ENCODE data around the gene NTSR2.

DNA sequence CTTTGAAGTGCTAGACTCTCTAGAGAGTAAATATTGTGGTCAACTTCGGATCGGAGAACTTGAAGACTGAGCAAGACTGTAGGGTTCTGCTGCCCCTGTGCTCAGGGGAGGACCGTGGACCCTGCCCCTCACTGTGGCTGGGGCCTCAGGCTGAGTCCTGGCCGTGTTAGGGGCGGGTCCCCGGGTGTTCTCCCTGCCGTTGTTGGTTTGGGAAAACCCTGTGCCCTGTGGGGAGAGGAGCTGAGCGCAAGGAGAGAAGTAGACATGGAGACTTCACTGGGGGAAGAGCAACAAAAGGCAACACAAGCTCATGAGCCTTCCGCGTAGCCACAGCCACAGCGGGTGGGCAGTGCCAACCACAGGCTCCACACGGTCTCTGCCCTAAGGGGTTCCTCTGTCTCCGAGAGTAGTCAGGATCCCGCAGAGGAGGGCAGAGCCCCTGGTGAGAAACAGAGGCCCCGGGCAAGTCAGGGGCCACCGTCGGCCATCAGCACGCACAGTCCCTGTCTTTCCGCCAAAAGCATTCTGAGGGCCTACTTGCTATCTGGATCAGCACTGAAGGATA lies 53.1 kb downstream of the NTSR2 start:
- TF ChIP-seq CTCF (conservative IDR thresholded peaks at IDR 0.05; ENCODE audit: low read length) (no peak), EZH2phosphoT487 (IDR thresholded peaks at IDR 0.05; ENCODE audit: borderline replicate concordance, low read depth, low read length) (no peak)

Measured in OCI-LY7 (cell line).